ENCODE measurements around the gene SCAF4. TPM values are rescaled to one million over a fixed set of nuclear protein-coding genes. Genes with fewer than 3 reads are reported as not detected.
"Not testable (repeated sequence)": the region's sequence is repeated elsewhere in the genome, so short reads cannot be mapped to it uniquely, and the experiment has no call there.

SCAF4 gene
- total RNA-seq, 1 experiment from 2014 or later, result 3.5 TPM

GRCh38 chr21:31665397-31665796 lies 66.5 kb downstream of the SCAF4 start:
- peak; percentile 87 for DNase-seq (ENCODE audit: low read depth, low spot score)
- in situ Hi-C loops (cut with HindIII; ENCODE audit: low pct_unique_long_range_greater_than_20kb, low sequenced_read_pairs), result no loop called here

GRCh38 chr21:31663584-31664249 lies 68.2 kb downstream of the SCAF4 start:
- in situ Hi-C loops (cut with HindIII; ENCODE audit: low pct_unique_long_range_greater_than_20kb, low sequenced_read_pairs), result no loop called here
- no peak for DNase-seq (ENCODE audit: low read depth, low spot score)

GRCh38 chr21:31660591-31660990 lies 71.3 kb downstream of the SCAF4 start:
- in situ Hi-C loops (cut with HindIII; ENCODE audit: low pct_unique_long_range_greater_than_20kb, low sequenced_read_pairs), result no loop called here
- no peak for DNase-seq (ENCODE audit: low read depth, low spot score)

GRCh38 chr21:31660259-31660565 lies 71.7 kb downstream of the SCAF4 start:
- peak; percentile 4 for DNase-seq (ENCODE audit: low read depth, low spot score)
- in situ Hi-C loops (cut with HindIII; ENCODE audit: low pct_unique_long_range_greater_than_20kb, low sequenced_read_pairs), result no loop called here

- in situ Hi-C loops (cut with HindIII; ENCODE audit: low pct_unique_long_range_greater_than_20kb, low sequenced_read_pairs), result no loop called here
- peak; percentile 90 for DNase-seq (ENCODE audit: low read depth, low spot score)
These were observed 72.2 kb downstream of the SCAF4 start, which contains the start of gene SOD1 for GRCh38 chr21:31659536-31660258. Gene SOD1 (plus strand): TSS chr21:31659693. CDS start chr21:31659770, 77 bp downstream.

- DNase-seq (ENCODE audit: low read depth, low spot score), result no peak
- in situ Hi-C loops (cut with HindIII; ENCODE audit: low pct_unique_long_range_greater_than_20kb, low sequenced_read_pairs), result no loop called here
These were observed 72.7 kb downstream of the SCAF4 start for GRCh38 chr21:31659286-31659535.

- in situ Hi-C loops (cut with HindIII; ENCODE audit: low pct_unique_long_range_greater_than_20kb, low sequenced_read_pairs), result no loop called here
- DNase-seq (ENCODE audit: low read depth, low spot score), result no peak
These were observed 73.9 kb downstream of the SCAF4 start for GRCh38 chr21:31658053-31658452.

- DNase-seq (ENCODE audit: low read depth, low spot score), result no peak
- in situ Hi-C loops (cut with HindIII; ENCODE audit: low pct_unique_long_range_greater_than_20kb, low sequenced_read_pairs), result no loop called here
These were observed 75.5 kb downstream of the SCAF4 start for GRCh38 chr21:31656199-31657095.

GRCh38 chr21:31654821-31655580 lies 76.9 kb downstream of the SCAF4 start:
- in situ Hi-C loops (cut with HindIII; ENCODE audit: low pct_unique_long_range_greater_than_20kb, low sequenced_read_pairs); DNase-seq (ENCODE audit: low read depth, low spot score): not testable (repeated sequence)

GRCh38 chr21:31654340-31654739 lies 77.6 kb downstream of the SCAF4 start:
- no peak for DNase-seq (ENCODE audit: low read depth, low spot score)
- in situ Hi-C loops (cut with HindIII; ENCODE audit: low pct_unique_long_range_greater_than_20kb, low sequenced_read_pairs), result no loop called here

GRCh38 chr21:31651491-31651890 lies 80.4 kb downstream of the SCAF4 start:
- in situ Hi-C loops (cut with HindIII; ENCODE audit: low pct_unique_long_range_greater_than_20kb, low sequenced_read_pairs); DNase-seq (ENCODE audit: low read depth, low spot score): not testable (repeated sequence)

- no peak for DNase-seq (ENCODE audit: low read depth, low spot score)
- in situ Hi-C loops (cut with HindIII; ENCODE audit: low pct_unique_long_range_greater_than_20kb, low sequenced_read_pairs), result no loop called here
These were observed 81.0 kb downstream of the SCAF4 start for GRCh38 chr21:31650930-31651329.

- in situ Hi-C loops (cut with HindIII; ENCODE audit: low pct_unique_long_range_greater_than_20kb, low sequenced_read_pairs), result no loop called here
- no peak for DNase-seq (ENCODE audit: low read depth, low spot score)
These were observed 84.3 kb downstream of the SCAF4 start for GRCh38 chr21:31647650-31648049.

GRCh38 chr21:31644643-31645042 lies 87.3 kb downstream of the SCAF4 start:
- in situ Hi-C loops (cut with HindIII; ENCODE audit: low pct_unique_long_range_greater_than_20kb, low sequenced_read_pairs), result no loop called here
- no peak for DNase-seq (ENCODE audit: low read depth, low spot score)

- no peak for DNase-seq (ENCODE audit: low read depth, low spot score)
- in situ Hi-C loops (cut with HindIII; ENCODE audit: low pct_unique_long_range_greater_than_20kb, low sequenced_read_pairs), result no loop called here
These were observed 90.4 kb downstream of the SCAF4 start for GRCh38 chr21:31641416-31641922.

- no peak for DNase-seq (ENCODE audit: low read depth, low spot score)
- in situ Hi-C loops (cut with HindIII; ENCODE audit: low pct_unique_long_range_greater_than_20kb, low sequenced_read_pairs), result no loop called here
These were observed 95.0 kb downstream of the SCAF4 start for GRCh38 chr21:31636874-31637273.

- no peak for DNase-seq (ENCODE audit: low read depth, low spot score)
- in situ Hi-C loops (cut with HindIII; ENCODE audit: low pct_unique_long_range_greater_than_20kb, low sequenced_read_pairs), result no loop called here
These were observed 96.9 kb downstream of the SCAF4 start for GRCh38 chr21:31634993-31635392.

GRCh38 chr21:31631881-31632280 lies 100.0 kb downstream of the SCAF4 start:
- DNase-seq (ENCODE audit: low read depth, low spot score); in situ Hi-C loops (cut with HindIII; ENCODE audit: low pct_unique_long_range_greater_than_20kb, low sequenced_read_pairs): not testable (repeated sequence)
